K562 (cell line): Measurements from ENCODE around the gene APOA1. TPM values are rescaled to one million over a fixed set of nuclear protein-coding genes. Genes with fewer than 3 reads are reported as not detected.

Experiments used
- ATF7 ChIP-seq: fragments of 450-650 bp; IDR thresholded peaks from 2 replicates; pipeline ENCODE4 v1.7.1; 2014; ENCODE audit warnings: mild to moderate bottlenecking, moderate library complexity
- C11orf30 ChIP-seq: fragments of 450-650 bp; IDR thresholded peaks from 2 replicates; pipeline ENCODE4 v1.6.1; 2016; ENCODE audit warnings: low read depth, mild to moderate bottlenecking
- ELF2 ChIP-seq: fragments of 250-450 bp; sonication (Bioruptor Pico); IDR thresholded peaks from 2 replicates; pipeline ENCODE4 v1.5.0; 2021; ENCODE audit warnings: mild to moderate bottlenecking
- FOS ChIP-seq: IDR thresholded peaks from 3 replicates; pipeline ENCODE4 v1.6.1; 2011; ENCODE audit not compliant: insufficient read length; ENCODE audit errors: extremely low read depth
- GTF2A2 ChIP-seq: IDR thresholded peaks from 2 replicates; pipeline ENCODE4 v1.6.1; 2016; ENCODE audit warnings: mild to moderate bottlenecking, missing genetic modification characterization, missing compliant biosample characterization
- HDAC1 ChIP-seq, 2 experiments: fragments of 450-650 bp; IDR thresholded peaks; 2 replicates each; pipeline ENCODE4 v1.6.1; 2016 to 2017; ENCODE audit warnings: inconsistent platforms in 1 of 2, mild to moderate bottlenecking in 1 of 2, moderate library complexity in 1 of 2
- IFI16 ChIP-seq: fragments of 250-450 bp; sonication (Bioruptor Pico); IDR thresholded peaks from 2 replicates; pipeline ENCODE4 v2.1.2; 2022; ENCODE audit warnings: mild to moderate bottlenecking, inconsistent platforms
- NCOA6 ChIP-seq: fragments of 450-650 bp; IDR thresholded peaks from 2 replicates; pipeline ENCODE4 v1.6.1; 2017; ENCODE audit warnings: mild to moderate bottlenecking
- NFIC ChIP-seq: fragments of 450-650 bp; IDR thresholded peaks from 2 replicates; pipeline ENCODE4 v1.6.1; 2017; ENCODE audit warnings: mild to moderate bottlenecking, inconsistent platforms
- POLR2B ChIP-seq: fragments of 450-650 bp; IDR thresholded peaks from 2 replicates; pipeline ENCODE4 v1.6.1; 2018; ENCODE audit warnings: low read depth; ENCODE audit not compliant: partially characterized antibody
- SIN3A ChIP-seq, 2 experiments: fragments of 150-350 bp in 1 of 2; IDR thresholded peaks; 2 replicates each; pipeline ENCODE4 v1.6.1; 2011 to 2016; ENCODE audit warnings: borderline replicate concordance in 2 of 2, low read depth in 2 of 2, low read length in 2 of 2, mild to moderate bottlenecking in 2 of 2, moderate library complexity in 2 of 2; ENCODE audit not compliant: control insufficient read depth in 1 of 2
- TGIF2 ChIP-seq: sonication (generic); formaldehyde crosslinking; IDR thresholded peaks from 2 replicates; pipeline ENCODE4 v1.8.1; 2022; ENCODE audit warnings: mild to moderate bottlenecking, missing genetic modification reagents, moderate library complexity
- polyA plus RNA-seq, 8 experiments: library from polyadenylated mRNA; depleted of rRNA in 4 of 8; stranded (reverse) in 5 of 8; unstranded in 3 of 8; fragments of >200 nt; fragmentation: Nextera tagmentation in 2 of 8; fragmentation: Illumina TruSeq in 1 of 8; extraction: Ambion mirVana in 2 of 8; extraction: Trizol in 1 of 8; gene quantifications; 2 replicates each; pipeline versions ENCODE4 v1.2.1 to v1.2.3, GENCODE V29; 2011 to 2014; ENCODE audit warnings: inconsistent platforms in 1 of 8, missing spikeins in 1 of 8
- total RNA-seq, 7 experiments: library from RNA; depleted of rRNA in 6 of 7; stranded (reverse); fragments of >200 nt in 6 of 7; fragmentation: Illumina TruSeq in 2 of 7; extraction: Trizol in 2 of 7; gene quantifications; 2 replicates each; pipeline versions ENCODE4 v1.2.1 to v1.2.3, GENCODE V29; 2011 to 2021; ENCODE audit warnings: low replicate concordance in 1 of 7
- TF ChIP-seq, protein P1 (sequence below), 2 experiments: fragments of 450-650 bp; IDR thresholded peaks; 2 replicates each; pipeline ENCODE4 v1.6.1; 2016; ENCODE audit warnings: mild to moderate bottlenecking in 2 of 2, borderline replicate concordance in 1 of 2, low read depth in 1 of 2, moderate library complexity in 1 of 2
- TF ChIP-seq, protein P2 (sequence below), 3 experiments: fragments of 200-800 bp in 1 of 3; fragments of 250-450 bp in 1 of 3; fragments of 450-650 bp in 1 of 3; sonication (Bioruptor Pico) in 1 of 3; sonication (Bioruptor generic) in 1 of 3; formaldehyde crosslinking in 1 of 3; IDR thresholded peaks; 2 replicates each; pipeline versions ENCODE4 v1.6.1 to v1.8.0; 2016 to 2022; ENCODE audit warnings: mild to moderate bottlenecking in 2 of 3, missing genetic modification characterization in 2 of 3, missing compliant biosample characterization in 1 of 3, moderate library complexity in 1 of 3

APOA1 gene
- total and polyA plus RNA-seq, 9 of the 15 experiments (the other 6 are each of a cell fraction or from before 2014, with no cell fraction given), result 1.8 TPM; not detected in 8

DNA sequence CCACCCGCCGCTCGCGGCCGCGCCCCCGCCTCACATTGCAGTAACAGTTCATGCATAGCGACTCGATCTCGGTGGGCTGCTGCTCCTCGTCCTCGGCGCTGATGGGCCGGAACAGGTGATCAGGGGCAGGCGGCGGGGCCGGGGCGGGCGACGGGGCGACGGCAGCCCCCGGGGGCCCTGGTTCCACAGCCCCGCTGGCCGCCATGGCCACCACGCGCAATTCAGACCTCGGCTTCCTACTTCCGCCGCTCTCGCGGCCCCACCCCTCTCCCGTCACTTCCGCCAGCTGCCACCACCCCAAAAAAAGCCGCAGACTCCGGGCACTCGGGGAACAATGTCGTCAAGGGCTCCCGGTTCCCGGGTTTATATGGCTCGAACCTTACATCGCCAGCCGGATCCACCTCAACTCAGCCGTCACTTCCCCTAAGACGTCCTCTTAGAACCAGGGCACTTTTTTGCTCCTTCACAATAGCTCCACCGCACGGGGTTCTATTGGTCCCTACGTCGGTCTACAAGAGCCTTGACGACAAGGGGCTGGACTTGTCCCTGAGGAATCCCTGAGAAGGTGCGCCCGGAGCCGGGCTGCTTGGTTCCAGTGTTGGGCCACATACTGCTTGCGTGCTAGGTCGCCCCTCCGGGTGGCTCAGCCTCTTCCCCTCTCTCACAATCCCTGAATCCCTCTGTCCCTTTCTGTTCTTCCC lies 49.5 kb downstream of the APOA1 start, which contains the start of gene ZPR1 (continued):
- TF ChIP-seq, protein P1, sequence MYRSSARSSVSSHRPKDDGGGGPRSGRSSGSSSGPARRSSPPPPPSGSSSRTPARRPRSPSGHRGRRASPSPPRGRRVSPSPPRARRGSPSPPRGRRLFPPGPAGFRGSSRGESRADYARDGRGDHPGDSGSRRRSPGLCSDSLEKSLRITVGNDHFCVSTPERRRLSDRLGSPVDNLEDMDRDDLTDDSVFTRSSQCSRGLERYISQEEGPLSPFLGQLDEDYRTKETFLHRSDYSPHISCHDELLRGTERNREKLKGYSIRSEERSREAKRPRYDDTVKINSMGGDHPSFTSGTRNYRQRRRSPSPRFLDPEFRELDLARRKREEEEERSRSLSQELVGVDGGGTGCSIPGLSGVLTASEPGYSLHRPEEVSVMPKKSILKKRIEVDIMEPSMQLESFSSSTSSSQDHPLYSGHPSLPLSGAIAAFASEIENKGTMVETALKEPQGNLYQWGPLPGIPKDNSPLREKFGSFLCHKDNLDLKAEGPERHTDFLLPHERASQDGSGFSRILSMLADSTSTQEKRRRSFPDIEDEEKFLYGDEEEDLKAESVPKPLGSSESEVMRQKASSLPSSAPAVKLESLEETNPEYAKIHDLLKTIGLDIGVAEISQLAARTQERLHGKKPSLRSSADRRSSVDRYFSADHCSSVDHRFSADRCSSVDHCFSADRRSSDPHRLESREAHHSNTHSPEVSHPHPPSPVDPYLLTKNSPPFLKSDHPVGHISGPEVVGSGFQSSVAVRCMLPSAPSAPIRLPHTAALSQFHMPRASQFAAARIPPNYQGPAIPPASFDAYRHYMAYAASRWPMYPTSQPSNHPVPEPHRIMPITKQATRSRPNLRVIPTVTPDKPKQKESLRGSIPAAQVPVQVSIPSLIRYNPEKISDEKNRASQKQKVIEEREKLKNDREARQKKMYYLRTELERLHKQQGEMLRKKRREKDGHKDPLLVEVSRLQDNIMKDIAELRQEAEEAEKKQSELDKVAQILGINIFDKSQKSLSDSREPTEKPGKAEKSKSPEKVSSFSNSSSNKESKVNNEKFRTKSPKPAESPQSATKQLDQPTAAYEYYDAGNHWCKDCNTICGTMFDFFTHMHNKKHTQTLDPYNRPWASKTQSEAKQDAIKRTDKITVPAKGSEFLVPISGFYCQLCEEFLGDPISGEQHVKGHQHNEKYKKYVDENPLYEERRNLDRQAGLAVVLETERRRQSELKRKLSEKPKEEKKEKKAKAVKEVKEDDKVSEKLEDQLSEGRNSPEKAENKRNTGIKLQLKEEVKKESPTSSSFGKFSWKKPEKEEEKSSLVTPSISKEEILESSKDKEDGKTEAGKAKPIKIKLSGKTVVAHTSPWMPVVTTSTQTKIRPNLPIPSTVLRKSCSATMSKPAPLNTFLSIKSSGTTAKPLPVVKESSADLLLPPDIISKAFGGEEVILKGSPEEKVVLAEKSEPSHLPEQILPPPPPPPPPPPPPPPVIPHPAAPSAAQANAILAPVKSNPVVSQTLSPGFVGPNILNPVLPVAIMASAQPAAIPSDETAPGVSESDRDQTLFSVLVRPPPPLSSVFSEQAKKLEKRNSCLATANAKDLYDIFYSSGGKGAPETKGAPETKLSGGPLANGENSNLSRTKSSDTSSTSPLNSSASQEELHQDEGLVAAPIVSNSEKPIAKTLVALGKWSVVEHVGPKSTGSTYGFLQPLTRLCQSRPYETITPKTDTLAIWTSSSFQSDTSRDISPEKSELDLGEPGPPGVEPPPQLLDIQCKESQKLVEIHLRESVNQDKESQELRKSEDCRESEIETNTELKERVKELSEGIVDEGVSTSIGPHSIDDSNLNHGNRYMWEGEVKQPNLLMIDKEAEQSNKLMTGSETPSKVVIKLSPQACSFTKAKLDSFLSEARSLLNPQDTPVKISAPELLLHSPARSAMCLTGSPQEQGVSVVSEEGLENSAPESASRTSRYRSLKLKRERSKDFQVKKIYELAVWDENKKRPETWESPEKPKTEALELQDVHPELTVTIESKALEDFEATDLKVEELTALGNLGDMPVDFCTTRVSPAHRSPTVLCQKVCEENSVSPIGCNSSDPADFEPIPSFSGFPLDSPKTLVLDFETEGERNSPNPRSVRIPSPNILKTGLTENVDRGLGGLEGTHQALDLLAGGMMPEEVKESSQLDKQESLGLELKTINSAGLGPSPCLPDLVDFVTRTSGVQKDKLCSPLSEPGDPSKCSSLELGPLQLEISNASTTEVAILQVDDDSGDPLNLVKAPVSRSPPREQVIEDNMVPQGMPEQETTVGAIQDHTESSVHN (IDR thresholded peaks at IDR 0.05; ENCODE audit: borderline replicate concordance in 1 of 2, low read depth in 1 of 2), result no peak
- TF ChIP-seq C11orf30 (peak; percentile 47; the same call in 1 of the 2 replicates), TGIF2 (CRISPR knock-in tag) (peak; percentile 21; the same call in 1 of the 2 replicates), POLR2B (peak; percentile 54), FOS (no peak), GTF2A2 (tag) (no peak), NCOA6 (peak; percentile 72; the same call in 1 of the 2 replicates), NFIC (peak; percentile 32; the same call in 1 of the 2 replicates), SIN3A (IDR thresholded peaks at IDR 0.05; ENCODE audit: borderline replicate concordance in 2 of 2, control insufficient read depth in 1 of 2, low read depth in 2 of 2, low read length in 2 of 2) (peak; percentile 96), ATF7 (peak; percentile 72), ELF2 (CRISPR knock-in tag) (peak; percentile 93), HDAC1 (IDR thresholded peaks at IDR 0.05) (peak; percentile 60 to 89; a peak in 2 of 4 replicates), IFI16 (CRISPR knock-in tag) (no peak)
- TF ChIP-seq, protein P2, sequence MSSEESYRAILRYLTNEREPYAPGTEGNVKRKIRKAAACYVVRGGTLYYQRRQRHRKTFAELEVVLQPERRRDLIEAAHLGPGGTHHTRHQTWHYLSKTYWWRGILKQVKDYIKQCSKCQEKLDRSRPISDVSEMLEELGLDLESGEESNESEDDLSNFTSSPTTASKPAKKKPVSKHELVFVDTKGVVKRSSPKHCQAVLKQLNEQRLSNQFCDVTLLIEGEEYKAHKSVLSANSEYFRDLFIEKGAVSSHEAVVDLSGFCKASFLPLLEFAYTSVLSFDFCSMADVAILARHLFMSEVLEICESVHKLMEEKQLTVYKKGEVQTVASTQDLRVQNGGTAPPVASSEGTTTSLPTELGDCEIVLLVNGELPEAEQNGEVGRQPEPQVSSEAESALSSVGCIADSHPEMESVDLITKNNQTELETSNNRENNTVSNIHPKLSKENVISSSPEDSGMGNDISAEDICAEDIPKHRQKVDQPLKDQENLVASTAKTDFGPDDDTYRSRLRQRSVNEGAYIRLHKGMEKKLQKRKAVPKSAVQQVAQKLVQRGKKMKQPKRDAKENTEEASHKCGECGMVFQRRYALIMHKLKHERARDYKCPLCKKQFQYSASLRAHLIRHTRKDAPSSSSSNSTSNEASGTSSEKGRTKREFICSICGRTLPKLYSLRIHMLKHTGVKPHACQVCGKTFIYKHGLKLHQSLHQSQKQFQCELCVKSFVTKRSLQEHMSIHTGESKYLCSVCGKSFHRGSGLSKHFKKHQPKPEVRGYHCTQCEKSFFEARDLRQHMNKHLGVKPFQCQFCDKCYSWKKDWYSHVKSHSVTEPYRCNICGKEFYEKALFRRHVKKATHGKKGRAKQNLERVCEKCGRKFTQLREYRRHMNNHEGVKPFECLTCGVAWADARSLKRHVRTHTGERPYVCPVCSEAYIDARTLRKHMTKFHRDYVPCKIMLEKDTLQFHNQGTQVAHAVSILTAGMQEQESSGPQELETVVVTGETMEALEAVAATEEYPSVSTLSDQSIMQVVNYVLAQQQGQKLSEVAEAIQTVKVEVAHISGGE (CRISPR knock-in tag; IDR thresholded peaks at IDR 0.05), result peak in 1 of 3 experiments; percentile 83; a peak in 3 of 6 replicates
